Non-pigmented ciliary epithelial cell (primary cell): Measurements from ENCODE around the gene MAD2L1BP.
"Not testable (repeated sequence)": the region's sequence is repeated elsewhere in the genome, so short reads cannot be mapped to it uniquely, and the experiment has no call there.

Source experiments
- DNase-seq: peaks from one replicate; pipeline ENCODE4 v3.0.0-alpha.2; 2010; ENCODE audit warnings: low read depth

The MAD2L1BP gene, protein sequence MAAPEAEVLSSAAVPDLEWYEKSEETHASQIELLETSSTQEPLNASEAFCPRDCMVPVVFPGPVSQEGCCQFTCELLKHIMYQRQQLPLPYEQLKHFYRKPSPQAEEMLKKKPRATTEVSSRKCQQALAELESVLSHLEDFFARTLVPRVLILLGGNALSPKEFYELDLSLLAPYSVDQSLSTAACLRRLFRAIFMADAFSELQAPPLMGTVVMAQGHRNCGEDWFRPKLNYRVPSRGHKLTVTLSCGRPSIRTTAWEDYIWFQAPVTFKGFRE

DNA sequence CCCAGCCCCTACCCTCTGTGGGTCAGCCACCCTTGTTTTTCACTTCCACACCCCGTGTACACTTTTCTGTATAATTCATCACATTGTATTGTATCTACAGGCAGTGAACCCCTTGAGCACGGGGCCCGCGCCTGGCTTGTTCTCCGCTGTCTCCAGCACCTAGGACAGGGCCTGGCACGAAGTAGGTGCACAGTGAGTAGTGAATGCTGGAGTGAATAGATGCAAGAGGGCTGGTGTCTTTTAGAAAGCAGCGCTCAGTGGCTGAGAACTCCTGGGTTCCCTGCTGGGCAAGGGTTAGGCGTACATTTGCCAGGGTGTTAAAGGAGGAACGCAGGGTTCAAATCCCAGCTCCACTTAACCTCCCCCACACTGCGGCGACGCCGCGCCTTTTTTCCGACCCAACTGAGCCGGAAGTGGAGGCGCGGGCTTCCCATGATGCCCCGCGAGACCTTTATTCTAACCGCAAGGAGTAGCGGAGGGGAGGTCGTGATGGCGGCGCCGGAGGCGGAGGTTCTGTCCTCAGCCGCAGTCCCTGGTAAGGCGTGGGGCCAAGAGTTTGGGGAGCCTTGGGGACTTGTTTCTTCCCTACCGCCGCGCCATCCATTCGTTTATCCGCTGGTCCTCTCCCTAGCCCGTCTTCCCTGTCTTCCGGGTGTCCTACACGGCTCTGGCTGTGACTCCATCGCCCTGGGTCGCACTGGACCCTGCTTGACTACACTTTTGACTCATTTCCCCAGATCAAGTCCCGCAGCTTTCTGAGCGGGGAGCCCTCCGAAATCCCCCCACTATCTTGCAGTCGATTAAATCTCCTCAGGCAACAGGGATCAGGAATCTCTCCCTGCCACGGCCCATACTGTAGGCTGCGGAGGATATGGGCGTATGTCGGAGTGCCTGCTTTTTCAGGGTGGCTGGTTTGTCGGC is at the start of gene MAD2L1BP:
TSS of gene MAD2L1BP (plus strand) at position 454 of the 921 bp plus-strand sequence. CDS start at position 490, 36 bp downstream.
- no peak for DNase-seq

DNA sequence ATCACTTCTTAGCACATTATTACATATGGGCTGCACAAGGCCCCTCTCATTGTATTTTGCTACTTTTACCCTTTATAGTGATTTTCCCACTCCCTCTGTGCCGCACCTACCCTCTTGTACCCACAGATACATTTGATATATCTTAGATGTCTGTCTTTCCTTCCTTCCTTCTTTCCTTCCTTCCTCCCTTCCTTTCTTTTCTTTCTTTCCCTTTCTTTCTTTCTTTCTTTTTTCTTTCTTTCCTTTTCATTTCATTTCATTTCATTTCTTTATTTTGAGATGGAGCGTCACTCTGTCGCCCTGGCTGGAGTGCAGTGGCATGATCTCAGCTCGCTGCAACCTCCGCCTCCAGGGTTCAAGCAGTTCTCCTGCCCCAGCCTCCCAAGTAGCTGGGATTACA is 47.4 kb upstream of the MAD2L1BP start:
- DNase-seq = no peak

GRCh38 chr6:43589564-43589963 is 46.1 kb upstream of the MAD2L1BP start:
- not testable (repeated sequence) for DNase-seq

GRCh38 chr6:43593938-43594337 is 41.7 kb upstream of the MAD2L1BP start:
- DNase-seq = no peak

DNA sequence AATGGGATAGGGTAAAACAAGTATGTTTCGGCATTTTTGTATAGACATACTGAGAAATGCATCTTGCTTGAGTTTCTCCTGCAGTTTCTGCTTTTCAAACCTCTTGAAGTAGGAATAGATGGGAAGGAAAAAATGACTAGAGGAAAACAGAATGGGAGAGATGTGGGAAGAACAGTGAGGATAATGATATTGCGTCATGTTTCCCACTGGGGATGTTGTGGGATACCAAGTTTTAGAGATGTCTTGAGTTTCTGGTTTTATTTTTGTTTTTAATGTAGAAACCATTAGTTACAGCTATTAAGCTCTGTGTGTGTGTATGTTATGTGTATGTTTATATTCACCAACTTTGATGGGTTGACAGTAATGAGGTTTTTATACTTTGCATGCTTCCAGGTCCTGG is 35.0 kb upstream of the MAD2L1BP start:
- DNase-seq = no peak

- DNase-seq = peak; percentile 74
These were observed 31.5 kb upstream of the MAD2L1BP start for GRCh38 chr6:43604174-43604573.

GRCh38 chr6:43606019-43606418 is 29.6 kb upstream of the MAD2L1BP start:
- DNase-seq = no peak

DNA sequence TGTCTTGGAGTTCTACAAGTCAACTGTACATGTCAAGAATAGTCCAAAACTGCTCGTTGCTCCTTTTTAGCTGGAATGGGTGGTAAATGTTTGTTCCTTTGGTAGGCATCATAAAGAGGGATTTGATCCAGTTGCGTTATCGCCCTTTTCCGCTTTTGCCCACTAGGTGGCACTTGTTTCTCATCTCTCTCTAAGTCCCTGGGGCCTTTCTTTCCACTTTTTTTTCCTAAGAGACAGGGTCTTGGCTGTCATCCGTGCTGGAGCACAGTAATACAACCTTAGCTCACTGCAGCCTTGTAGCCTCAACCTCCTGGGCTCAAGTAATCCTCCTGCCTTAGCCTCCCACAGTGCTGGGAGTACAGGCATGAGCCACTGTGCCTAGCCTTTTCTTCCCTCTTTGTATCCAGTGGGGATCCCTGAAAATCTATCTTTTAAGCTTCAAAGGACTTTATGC is 27.3 kb upstream of the MAD2L1BP start:
- no peak for DNase-seq

GRCh38 chr6:43608807-43609206 is 26.8 kb upstream of the MAD2L1BP start:
- no peak for DNase-seq

- DNase-seq = no peak
These were observed 26.2 kb upstream of the MAD2L1BP start for GRCh38 chr6:43609402-43609801.

DNA sequence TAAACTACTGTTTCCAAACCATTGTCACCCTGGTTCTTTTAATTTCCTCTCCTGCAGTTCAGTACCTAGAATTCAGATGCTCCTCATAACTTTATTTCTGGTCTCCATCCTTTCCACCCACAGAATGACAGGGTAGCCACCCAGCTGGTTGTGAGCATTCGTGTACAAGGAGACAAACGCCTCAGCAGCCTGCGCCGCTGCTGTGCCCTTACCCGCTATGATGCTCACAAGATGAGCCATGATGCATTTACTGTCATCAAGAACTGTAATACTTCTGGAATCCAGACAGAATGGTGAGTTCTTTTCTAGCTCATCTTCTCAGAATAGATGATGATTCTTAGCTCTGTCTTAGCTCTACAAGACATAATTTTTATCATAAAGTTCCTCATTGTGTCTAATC is 25.2 kb upstream of the MAD2L1BP start:
- no peak for DNase-seq

DNA sequence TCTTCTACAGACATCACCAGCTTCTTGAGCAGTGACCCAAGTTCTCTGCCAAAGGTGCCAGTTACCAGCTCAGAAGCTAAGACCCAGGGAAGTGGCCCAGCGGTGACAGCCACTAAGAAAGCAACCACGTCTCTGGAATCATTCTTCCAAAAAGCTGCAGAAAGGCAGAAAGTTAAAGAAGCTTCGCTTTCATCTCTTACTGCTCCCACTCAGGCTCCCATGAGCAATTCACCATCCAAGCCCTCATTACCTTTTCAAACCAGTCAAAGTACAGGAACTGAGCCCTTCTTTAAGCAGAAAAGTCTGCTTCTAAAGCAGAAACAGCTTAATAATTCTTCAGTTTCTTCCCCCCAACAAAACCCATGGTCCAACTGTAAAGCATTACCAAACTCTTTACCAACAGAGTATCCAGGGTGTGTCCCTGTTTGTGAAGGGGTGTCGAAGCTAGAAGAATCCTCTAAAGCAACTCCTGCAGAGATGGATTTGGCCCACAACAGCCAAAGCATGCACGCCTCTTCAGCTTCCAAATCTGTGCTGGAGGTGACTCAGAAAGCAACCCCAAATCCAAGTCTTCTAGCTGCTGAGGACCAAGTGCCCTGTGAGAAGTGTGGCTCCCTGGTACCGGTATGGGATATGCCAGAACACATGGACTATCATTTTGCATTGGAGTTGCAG is 21.8 kb upstream of the MAD2L1BP start:
- no peak for DNase-seq

GRCh38 chr6:43614396-43614730 is 21.3 kb upstream of the MAD2L1BP start:
- no peak for DNase-seq

DNA sequence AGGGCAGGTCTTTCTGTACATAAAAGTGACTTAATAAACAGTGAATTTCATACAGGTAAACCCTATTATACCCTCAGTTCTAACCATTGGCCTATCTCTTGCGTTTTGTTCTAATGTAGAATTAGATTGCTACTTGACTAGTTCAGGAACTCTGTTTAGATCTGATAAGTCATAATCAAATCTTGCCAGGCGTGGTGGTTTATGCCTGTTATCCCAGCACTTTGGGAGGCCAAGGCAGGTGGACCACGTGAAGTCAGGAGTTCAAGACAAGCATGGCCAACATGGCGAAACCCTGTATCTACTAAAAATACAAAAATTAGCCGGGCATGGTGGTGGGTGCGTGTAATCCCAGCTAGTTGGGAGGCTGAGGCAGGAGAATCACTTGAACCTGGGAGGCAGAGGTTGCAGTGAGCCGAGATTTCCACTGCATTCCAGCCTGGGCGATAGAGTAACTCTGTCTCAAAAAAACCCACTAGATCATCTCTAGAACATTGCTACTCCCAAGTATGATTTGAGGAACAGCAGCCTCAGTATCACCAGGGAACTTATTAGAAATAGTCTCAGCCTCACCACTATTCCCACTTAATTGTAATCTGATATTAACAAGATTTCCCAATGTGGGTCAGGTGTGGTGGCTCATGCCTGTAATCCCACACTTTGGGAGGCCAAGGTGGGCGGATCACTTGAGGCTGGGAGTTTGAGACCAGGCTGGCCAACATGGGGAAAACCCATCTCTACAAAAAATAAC is 18.7 kb upstream of the MAD2L1BP start:
- no peak for DNase-seq

DNA sequence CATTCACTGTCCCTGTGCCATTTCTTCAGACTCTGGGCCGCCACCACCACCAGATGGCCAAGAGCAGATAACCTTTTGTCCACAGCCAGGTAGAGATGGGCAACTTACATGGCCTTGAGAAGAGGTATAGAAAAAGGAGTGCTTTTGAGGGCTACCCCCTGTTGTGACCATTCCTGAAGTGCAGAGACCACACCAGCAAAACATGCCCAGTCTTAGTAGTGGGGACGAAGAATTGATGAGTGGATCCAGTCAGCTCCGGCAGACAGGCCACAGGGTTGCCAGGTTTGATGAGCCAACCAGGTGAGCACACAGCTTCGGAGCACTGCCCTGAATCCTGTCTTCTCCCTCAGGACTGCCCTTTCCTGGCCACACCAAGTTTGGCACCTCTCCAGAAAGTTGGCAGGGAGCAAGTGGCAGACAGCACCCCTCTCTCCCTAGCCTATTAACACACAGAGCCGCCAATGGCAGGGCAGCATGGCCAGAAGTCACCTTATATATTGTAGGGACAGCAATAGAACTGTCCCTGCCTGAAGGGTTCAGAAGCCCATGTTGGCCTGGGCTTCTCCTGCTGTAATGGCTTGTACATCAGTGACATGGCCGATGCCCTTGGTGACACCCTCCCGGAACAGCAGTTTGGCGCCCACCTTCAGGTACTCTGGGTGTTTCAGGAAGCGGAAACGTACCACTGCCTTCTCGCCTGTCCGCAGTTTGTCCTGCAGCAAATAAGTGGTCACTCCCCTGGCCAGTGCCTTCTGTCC is 14.4 kb upstream of the MAD2L1BP start:
- no peak for DNase-seq

GRCh38 chr6:43621836-43622180 is 13.8 kb upstream of the MAD2L1BP start:
- no peak for DNase-seq

- no peak for DNase-seq
These were observed 13.1 kb upstream of the MAD2L1BP start for GRCh38 chr6:43622541-43622940.

DNA sequence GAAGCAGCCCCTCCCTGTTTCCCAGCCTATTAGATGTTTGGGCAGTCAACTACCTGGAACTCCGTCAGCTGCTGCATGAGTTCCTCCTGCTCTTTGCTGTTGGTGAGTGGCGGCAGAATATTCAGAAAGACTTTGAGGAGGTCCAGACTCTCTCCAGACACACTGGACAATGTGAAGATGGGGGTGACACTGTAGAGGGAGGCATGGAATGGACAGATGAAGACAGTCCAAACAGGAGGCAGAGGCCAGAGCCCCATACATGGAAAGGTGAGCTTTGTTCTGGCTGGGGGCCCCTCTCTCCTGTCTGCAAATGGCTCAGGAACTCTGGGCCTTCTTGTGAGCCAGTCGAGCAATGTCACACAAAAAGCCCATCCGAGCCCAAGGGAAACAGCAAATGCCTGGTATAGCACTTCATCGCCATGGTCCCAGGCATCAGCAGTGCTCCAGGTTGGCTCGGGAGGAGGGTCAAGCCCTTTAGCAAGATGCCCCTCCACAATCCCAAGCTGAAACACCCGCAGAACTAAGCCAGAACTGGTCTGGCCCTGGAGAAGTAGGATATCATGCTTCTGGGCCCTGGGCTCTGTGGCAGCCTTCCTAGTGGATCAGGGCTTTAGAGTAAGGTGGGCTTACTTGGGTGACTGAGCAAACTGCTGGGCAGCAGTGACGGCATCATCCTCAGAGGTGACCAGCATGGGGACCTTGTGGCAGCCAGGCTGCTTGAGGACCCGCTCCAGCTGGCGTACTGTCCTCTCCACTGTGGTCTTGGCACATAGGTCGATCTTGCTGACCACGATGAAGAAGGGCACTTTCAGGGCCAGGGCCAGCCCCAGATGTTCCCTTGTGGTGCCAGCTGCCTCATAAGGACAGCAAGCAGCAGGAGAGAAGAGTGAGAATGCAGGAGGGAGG is 11.5 kb upstream of the MAD2L1BP start:
- no peak for DNase-seq

DNA sequence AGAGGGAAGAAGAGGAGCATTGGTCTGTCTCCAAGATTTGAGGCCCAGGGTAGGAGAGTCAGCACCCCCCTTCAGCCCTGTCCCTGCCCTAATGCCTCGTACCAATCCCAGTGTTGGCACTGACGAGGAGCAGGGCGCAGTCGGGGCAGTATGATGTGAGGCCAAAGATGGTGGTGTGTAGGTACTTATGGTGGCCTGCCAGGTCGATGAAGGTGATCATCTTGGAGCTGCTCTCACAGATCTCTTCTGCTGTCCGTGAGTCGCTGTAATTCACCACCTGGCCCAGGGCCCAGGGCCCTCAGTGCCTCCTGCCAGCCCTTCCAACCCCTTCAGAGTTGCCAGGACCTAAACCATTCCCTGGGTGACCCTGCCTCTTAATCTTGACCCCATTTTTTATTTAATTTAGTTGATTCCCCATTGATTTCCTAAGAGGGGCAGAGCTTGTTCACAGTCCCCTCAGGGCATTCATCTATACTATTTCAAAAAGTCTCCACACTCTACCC is 10.8 kb upstream of the MAD2L1BP start:
- no peak for DNase-seq

GRCh38 chr6:43625393-43625992 is 10.1 kb upstream of the MAD2L1BP start:
- no peak for DNase-seq
